Stimulated activated naive CD8-positive, alpha-beta T cell treated with anti-CD3 and anti-CD28 coated beads, Interleukin-15, Interleukin-2, amounts not matched to agents 100 U/mL and 50 U/mL, for 24 hours (primary cell): ENCODE data around the gene PIK3R4.

Experiments used
- ATAC-seq: fragments of 150-1000 bp; cut with Tn5 transposase; one replicate; pipeline ENCODE4 v1.10.0; 2021
- DNase-seq: peaks from one replicate; pipeline ENCODE4 v3.0.0; 2021

PIK3R4 gene

GRCh38 chr3:130636480-130637234 is 110.0 kb downstream of the PIK3R4 start:
- ATAC-seq (no peak), DNase-seq (no peak)

GRCh38 chr3:130635978-130636377 is 110.7 kb downstream of the PIK3R4 start:
- DNase-seq = no peak
- no peak for ATAC-seq

DNA sequence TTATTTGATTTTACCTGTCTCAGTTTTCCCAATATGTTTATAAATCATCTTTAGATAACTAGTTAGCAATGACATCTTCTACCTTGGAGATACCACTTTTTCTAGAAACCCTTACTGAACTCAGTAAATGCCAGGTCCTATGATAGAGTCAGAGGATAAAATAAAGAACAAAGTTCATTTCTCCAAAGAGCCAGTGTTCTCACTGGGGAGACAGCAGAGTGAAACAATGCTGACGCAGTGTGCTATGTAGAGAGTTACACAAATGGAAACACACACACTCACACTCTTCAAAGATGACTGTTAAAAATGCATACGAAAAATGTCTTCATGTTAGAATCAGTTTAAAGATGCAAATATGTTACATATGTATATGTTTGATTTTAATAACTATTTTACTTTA is 111.3 kb downstream of the PIK3R4 start:
- DNase-seq (no peak), ATAC-seq (no peak)
